Mammary epithelial cell (primary cell): Measurements from ENCODE around the gene SRL.

Source experiments
- CTCF ChIP-seq, 2 donors: IDR thresholded peaks in 1 of 2; conservative IDR thresholded peaks in 1 of 2; 2 replicates each; pipeline ENCODE4 v1.5.1; 2011 to 2012; ENCODE audit warnings: inconsistent platforms in 2 of 2, low read length in 2 of 2, mild to moderate bottlenecking in 2 of 2, control low read depth in 1 of 2, low read depth in 1 of 2; ENCODE audit not compliant: insufficient read depth in 1 of 2; ENCODE audit errors: extremely low read depth in 1 of 2
- EZH2 ChIP-seq: IDR thresholded peaks from 2 replicates; pipeline ENCODE4 v1.6.1; 2012; ENCODE audit warnings: low read length, inconsistent platforms, borderline replicate concordance

- TF ChIP-seq CTCF (conservative IDR thresholded peaks at IDR 0.05 in 1 of 2, IDR thresholded peaks at IDR 0.05 in 1 of 2; ENCODE audit: extremely low read depth in 1 of 2, insufficient read depth in 1 of 2, low read depth in 1 of 2, low read length in 2 of 2) = no peak
- TF ChIP-seq EZH2 = no peak
Measured at GRCh38 chr16:4208341-4208751, 33.5 kb downstream of the SRL start.
